Measurements from ENCODE around the gene KRT25.

- TF ChIP-seq EP300 (IDR thresholded peaks at IDR 0.05) (no peak), POLR2A (IDR thresholded peaks at IDR 0.05) (no peak)
These were observed 22.8 kb upstream of the KRT25 start for GRCh38 chr17:40777971-40778370.
